ENCODE data around the gene PRMT9. TPM values are rescaled to one million over a fixed set of nuclear protein-coding genes. Genes with fewer than 3 reads are reported as not detected.

The PRMT9 gene
- total and polyA plus RNA-seq, 12 donors = 3.0 to 7.3 (median 6.5) TPM

DNA sequence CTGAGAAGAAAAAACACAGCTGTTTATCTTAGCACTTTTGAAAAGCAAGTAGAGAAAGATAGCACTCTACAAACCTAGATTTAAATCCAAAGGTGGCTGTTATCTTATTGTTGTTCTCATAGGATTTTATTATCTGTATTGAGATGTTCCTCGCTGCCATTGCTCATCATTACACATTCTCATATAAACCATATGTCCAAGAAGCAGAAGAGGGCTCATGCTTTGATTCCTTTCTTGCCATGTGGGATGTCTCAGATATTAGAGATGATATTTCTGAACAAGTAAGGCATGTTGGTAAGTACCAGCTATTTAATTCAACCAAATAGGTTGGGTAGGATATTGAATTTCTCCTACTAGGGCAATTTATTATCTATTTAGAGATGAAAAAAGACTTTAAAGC is 50.3 kb downstream of the PRMT9 start:
- DNase-seq = no peak
- H3K27ac ChIP-seq = no peak overlapping the region
- no peak for ATAC-seq
- no peak overlapping the region for H3K4me3 ChIP-seq
- intact Hi-C loops (cut with DNase I) = no loop called here
- TF ChIP-seq, protein P1, sequence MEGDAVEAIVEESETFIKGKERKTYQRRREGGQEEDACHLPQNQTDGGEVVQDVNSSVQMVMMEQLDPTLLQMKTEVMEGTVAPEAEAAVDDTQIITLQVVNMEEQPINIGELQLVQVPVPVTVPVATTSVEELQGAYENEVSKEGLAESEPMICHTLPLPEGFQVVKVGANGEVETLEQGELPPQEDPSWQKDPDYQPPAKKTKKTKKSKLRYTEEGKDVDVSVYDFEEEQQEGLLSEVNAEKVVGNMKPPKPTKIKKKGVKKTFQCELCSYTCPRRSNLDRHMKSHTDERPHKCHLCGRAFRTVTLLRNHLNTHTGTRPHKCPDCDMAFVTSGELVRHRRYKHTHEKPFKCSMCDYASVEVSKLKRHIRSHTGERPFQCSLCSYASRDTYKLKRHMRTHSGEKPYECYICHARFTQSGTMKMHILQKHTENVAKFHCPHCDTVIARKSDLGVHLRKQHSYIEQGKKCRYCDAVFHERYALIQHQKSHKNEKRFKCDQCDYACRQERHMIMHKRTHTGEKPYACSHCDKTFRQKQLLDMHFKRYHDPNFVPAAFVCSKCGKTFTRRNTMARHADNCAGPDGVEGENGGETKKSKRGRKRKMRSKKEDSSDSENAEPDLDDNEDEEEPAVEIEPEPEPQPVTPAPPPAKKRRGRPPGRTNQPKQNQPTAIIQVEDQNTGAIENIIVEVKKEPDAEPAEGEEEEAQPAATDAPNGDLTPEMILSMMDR (IDR thresholded peaks at IDR 0.05) = no peak
- H3K4me1 ChIP-seq = no peaks in the 10 kb centered on the region
- peaks cover 0 to 100% (median 59%) of the 10 kb centered on the region in 9 donors for H3K36me3 ChIP-seq
- H3K9me3 ChIP-seq = peaks cover 0 to 8% (median 0%) of the 10 kb centered on the region in 11 donors
- 89 to 91% methylated on average over 1 of the region's 1 CpG for WGBS, 2 donors
- H3K27me3 ChIP-seq = no peaks in the 10 kb centered on the region

- no peaks in the 10 kb centered on the region for H3K27me3 ChIP-seq
- no peak for DNase-seq
- ATAC-seq = no peak
- 89 to 90% methylated on average over 3 of the region's 3 CpGs for WGBS, 2 donors
- H3K9me3 ChIP-seq = peaks cover 0 to 8% (median 0%) of the 10 kb centered on the region in 11 donors
- H3K36me3 ChIP-seq = peaks cover 0 to 100% (median 64%) of the 10 kb centered on the region in 9 donors
- H3K27ac ChIP-seq = no peak overlapping the region
- TF ChIP-seq, protein P1 (IDR thresholded peaks at IDR 0.05) = no peak
- H3K4me1 ChIP-seq = no peaks in the 10 kb centered on the region
- intact Hi-C loops (cut with DNase I) = no loop called here
- H3K4me3 ChIP-seq = no peak overlapping the region
Observed at GRCh38 chr4:147633113-147633512, 50.9 kb downstream of the PRMT9 start.

DNA sequence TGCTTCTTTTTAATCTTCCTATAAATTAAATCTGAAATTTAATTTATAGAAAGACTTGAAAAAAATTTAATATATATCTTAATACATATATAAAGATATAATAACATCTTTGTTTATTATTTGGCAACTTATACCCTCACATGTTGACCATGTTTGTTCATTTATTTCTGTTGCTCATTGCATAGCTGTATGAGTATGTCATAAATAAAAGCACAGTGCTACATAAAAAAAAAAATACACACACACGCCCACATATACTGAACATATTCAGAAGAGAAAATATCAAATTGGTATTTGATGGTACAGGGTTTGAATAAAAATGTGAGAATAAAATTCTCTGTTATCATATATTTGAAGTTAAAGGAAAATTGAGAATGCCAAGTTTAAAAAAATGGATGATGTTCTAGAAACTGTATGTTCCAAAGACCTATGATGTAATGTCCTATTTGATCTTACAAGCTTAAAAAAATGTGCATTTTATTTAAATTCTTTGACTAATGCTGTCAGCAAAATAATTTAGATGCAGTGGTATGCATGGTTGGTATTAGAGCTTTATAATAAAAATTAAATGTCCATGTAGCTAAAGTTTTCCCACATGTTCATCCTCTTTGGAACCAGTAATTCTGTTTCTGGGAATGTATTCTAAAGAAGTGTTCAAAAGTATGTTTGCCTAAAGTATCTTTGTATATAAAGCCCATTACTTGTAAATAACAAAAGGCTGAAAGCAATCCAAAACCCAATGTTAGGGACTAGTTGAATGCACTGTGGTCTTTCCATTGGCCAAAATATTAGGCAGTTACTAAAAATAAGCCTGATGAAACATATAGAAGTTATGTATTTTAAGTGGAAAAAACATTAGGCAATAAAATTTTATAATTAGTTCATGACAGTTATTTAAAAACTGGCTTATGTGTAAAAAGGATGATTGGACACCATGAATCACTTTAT is 53.9 kb downstream of the PRMT9 start:
- no peak overlapping the region for H3K4me3 ChIP-seq
- H3K9me3 ChIP-seq = no peaks in the 10 kb centered on the region
- ATAC-seq = no peak
- no peak for DNase-seq
- H3K27ac ChIP-seq = no peak overlapping the region
- WGBS, 2 donors = 90 to 96% methylated on average over 1 of the region's 1 CpG
- peaks cover 0 to 100% (median 70%) of the 10 kb centered on the region in 9 donors for H3K36me3 ChIP-seq
- TF ChIP-seq, protein P1 (IDR thresholded peaks at IDR 0.05) = no peak
- intact Hi-C loops (cut with DNase I) = no loop called here
- H3K27me3 ChIP-seq = no peaks in the 10 kb centered on the region
- no peaks in the 10 kb centered on the region for H3K4me1 ChIP-seq

GRCh38 chr4:147628415-147628814 is 55.5 kb downstream of the PRMT9 start:
- 68 to 73% methylated on average over 3 of the region's 3 CpGs for WGBS, 2 donors
- intact Hi-C loops (cut with DNase I) = no loop called here
- Histone ChIP-seq H3K4me3 (no peak overlapping the region), H3K27ac (no peak overlapping the region), H3K9me3 (no peaks in the 10 kb centered on the region), H3K36me3 (peaks cover 0 to 100% (median 71%) of the 10 kb centered on the region in 9 donors), H3K4me1 (peaks cover 0 to 4% (median 0%) of the 10 kb centered on the region in 9 donors), H3K27me3 (no peaks in the 10 kb centered on the region)
- no peak for DNase-seq
- TF ChIP-seq, protein P1 (IDR thresholded peaks at IDR 0.05) = no peak
- no peak for ATAC-seq

Data from heart right ventricle (tissue), 16 donors.